KOPT-K1 (cell line): ENCODE measurements around the gene NFX1.
"Not testable (repeated sequence)": the region's sequence is repeated elsewhere in the genome, so short reads cannot be mapped to it uniquely, and the experiment has no call there.

Source experiments
- H3K27ac ChIP-seq: fragments of 200-600 bp; sonication (generic); 2 replicates; pipeline ENCODE4 v1.5.1; 2016; ENCODE audit warnings: antibody characterized with exemption, mild to moderate bottlenecking, low read depth, low read length; ENCODE audit not compliant: poor library complexity, severe bottlenecking
- H3K36me3 ChIP-seq: fragments of 200-600 bp; sonication (generic); 2 replicates; pipeline ENCODE4 v1.5.1; 2017; ENCODE audit warnings: antibody characterized with exemption, mild to moderate bottlenecking, low read length, moderate library complexity; ENCODE audit not compliant: insufficient read depth
- H3K9me3 ChIP-seq: fragments of 200-600 bp; sonication (generic); 2 replicates; pipeline ENCODE4 v1.5.1; 2017; ENCODE audit warnings: antibody characterized with exemption, low read length, mild to moderate bottlenecking; ENCODE audit not compliant: insufficient read depth, poor library complexity, severe bottlenecking

NFX1 gene

DNA sequence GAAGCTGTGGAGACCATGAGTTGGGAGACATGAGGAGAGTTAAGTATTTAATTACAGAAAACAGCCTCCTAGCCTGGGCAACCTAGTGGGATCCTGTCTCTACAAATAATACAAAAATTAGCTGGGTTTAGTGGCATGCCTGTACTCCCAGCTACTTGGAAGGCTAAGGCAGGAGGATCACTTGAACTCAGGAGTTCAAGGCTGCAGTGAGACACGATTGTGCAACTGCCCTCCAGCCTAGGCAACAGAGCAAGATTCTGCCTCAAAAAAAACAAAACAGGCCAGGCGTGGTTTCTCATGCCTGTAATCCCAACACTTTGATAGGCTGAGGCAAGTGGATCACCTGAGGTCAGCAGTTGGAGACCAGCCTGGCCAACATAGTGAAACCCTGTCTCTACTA is 59.4 kb downstream of the NFX1 start:
- peaks cover 85% of the 10 kb centered on the region for H3K36me3 ChIP-seq
- no peaks in the 10 kb centered on the region for H3K9me3 ChIP-seq
- H3K27ac ChIP-seq = no peak overlapping the region

- H3K9me3 ChIP-seq = no peaks in the 10 kb centered on the region
- H3K36me3 ChIP-seq = peaks cover 86% of the 10 kb centered on the region
- no peak overlapping the region for H3K27ac ChIP-seq
These were observed 60.0 kb downstream of the NFX1 start for GRCh38 chr9:33350310-33350709.

- H3K27ac ChIP-seq = no peak overlapping the region
- no peaks in the 10 kb centered on the region for H3K9me3 ChIP-seq
- H3K36me3 ChIP-seq = peaks cover 86% of the 10 kb centered on the region
These were observed 61.2 kb downstream of the NFX1 start for GRCh38 chr9:33351547-33351946.

DNA sequence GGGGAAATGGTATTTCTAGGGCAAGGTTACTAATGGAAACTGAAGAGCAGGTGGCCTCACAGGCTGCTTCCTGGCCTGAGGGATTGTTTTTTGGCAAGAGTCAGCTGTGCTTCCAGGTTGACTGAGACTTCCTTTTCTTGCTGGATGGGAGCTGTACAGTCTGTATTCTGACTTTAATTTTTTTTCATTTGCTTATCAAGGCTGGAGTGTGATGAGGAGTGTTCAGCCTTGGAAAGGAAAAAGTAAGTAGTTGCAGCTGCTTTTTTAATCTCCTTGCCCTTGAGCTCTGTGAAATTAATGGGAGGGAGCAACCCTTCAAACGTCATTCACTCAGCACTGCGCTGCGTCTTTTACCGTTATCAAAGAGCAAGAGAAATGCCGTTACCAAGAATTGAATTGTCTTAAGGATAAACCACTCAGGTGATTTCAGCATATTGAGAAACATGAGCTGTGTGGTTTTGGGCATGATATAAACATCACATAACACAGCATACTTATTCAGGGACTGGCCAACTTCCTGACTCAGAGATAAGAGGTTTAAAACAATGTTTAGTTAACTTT is 64.4 kb downstream of the NFX1 start:
- Histone ChIP-seq H3K36me3 (peaks cover 75% of the 10 kb centered on the region), H3K9me3 (no peaks in the 10 kb centered on the region), H3K27ac (no peak overlapping the region)

GRCh38 chr9:33355933-33356332 is 65.6 kb downstream of the NFX1 start:
- Histone ChIP-seq H3K27ac (no peak overlapping the region), H3K9me3 (no peaks in the 10 kb centered on the region), H3K36me3 (peaks cover 83% of the 10 kb centered on the region)

DNA sequence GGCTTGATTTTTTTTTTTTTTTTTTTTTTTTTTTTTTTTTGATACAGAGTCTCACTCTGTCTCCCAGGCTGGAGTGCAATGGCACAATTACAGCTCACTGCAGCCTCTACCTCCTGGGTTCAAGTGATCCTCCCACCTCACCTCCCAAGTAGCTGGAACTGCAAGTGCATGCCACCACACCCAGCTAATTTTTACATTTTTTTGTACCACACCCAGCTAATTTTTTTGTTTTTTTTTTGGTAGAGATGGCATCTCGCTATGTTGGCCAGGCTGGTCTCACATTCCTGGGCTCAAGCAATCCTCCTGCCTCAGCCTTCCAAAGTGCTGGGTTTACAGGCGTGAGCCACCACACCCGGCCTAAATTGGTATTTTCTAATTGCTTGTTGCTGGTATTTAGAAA is 68.3 kb downstream of the NFX1 start:
- peaks cover 74% of the 10 kb centered on the region for H3K36me3 ChIP-seq
- H3K9me3 ChIP-seq, H3K27ac ChIP-seq: not testable (repeated sequence)

DNA sequence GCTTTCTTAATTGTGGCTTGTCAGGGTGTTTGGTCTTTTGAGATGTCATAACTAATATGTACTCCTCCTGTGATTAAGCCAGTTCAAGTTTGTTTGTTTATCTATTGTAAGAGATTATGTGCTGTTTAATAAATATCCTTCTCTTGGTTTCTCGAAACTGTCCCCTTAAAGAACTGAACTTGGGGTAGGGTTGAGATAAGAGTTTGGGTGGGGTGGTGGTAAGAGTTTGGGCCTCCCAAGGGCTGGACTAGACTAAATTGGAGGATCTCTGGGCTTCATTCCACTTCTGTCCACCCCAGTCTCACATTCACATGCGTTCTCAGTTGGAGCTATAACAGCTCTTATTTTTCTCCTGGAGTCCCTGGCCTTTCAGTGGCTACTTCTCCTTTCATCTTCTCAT is 73.8 kb downstream of the NFX1 start:
- Histone ChIP-seq H3K27ac (no peak overlapping the region), H3K9me3 (no peaks in the 10 kb centered on the region), H3K36me3 (peaks cover 85% of the 10 kb centered on the region)

DNA sequence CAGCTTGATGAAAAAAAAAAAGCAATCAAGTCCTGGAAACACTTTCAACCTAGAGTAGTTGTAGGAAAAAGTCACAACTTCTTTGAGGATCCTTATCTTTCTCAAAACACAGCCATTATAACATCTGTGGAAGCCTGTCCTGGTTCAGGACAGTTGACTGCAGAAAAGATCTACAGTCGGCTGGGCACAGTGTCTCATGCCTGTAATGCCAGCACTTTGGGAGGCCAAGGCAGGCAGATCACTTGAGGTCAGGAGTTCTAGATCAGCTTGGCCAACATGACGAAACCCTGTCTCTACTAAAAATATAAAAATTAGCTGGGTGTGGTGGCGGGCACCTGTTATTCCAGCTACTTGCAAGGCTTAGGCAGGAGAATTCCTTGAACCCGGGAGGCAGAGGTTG is 74.5 kb downstream of the NFX1 start:
- H3K27ac ChIP-seq, H3K9me3 ChIP-seq: not testable (repeated sequence)
- H3K36me3 ChIP-seq = peaks cover 85% of the 10 kb centered on the region

DNA sequence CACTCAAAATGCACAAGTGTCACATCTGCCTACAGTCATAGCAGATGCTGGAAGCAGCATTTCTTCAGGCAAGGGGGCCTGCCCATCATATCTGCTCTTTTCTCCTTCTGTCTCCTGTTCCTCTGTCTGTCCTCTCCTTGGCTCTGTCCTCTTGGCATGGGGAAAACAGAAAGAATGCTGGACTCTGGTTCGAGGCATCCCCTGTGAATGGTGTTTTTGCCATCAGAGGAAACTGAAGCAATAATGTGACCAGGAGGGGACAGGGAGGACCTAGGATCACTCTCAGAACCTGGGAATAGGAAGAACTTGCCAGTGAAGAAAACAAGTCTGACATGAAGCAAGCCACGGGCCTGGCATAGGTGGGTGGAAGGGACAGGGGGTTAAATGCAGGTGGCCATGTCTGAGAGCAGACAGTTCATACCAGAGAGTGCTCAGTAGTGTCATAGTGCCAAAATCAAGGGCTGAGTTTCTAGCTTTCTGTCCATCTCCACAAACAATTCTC is 76.7 kb downstream of the NFX1 start:
- H3K27ac ChIP-seq = no peak overlapping the region
- peaks cover 92% of the 10 kb centered on the region for H3K36me3 ChIP-seq
- no peaks in the 10 kb centered on the region for H3K9me3 ChIP-seq

DNA sequence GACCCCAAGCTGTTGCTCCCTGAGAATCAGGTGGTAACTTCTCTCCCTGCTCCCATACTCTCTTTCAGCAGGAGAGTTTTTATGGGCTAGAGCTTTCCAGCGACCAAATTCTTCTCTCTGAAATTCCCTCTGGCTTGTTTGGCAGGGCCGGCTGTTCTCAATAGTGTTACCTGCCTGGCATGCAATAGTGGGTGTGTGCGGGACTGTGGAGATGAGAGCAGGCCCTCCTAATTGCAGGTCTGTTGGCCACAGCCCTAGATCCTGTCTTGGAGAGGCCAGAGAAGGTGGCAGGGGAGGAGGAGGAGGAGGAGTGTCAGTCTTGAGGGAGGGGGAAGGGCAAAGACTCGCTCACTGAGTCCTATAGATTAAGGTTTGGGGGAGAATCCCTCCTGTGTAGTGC is 82.6 kb downstream of the NFX1 start:
- Histone ChIP-seq H3K36me3 (peaks cover 55% of the 10 kb centered on the region), H3K9me3 (no peaks in the 10 kb centered on the region), H3K27ac (no peak overlapping the region)

GRCh38 chr9:33374190-33374589 is 83.9 kb downstream of the NFX1 start:
- Histone ChIP-seq H3K36me3 (peaks cover 42% of the 10 kb centered on the region), H3K27ac (no peak overlapping the region), H3K9me3 (no peaks in the 10 kb centered on the region)

- no peak overlapping the region for H3K27ac ChIP-seq
- H3K9me3 ChIP-seq = no peaks in the 10 kb centered on the region
- peaks cover 37% of the 10 kb centered on the region for H3K36me3 ChIP-seq
These were observed 84.4 kb downstream of the NFX1 start for GRCh38 chr9:33374634-33375237.

- Histone ChIP-seq H3K27ac (no peak overlapping the region), H3K36me3 (peaks cover 31% of the 10 kb centered on the region), H3K9me3 (no peaks in the 10 kb centered on the region)
These were observed 85.0 kb downstream of the NFX1 start for GRCh38 chr9:33375238-33375840.

- H3K27ac ChIP-seq = no peak overlapping the region
- H3K36me3 ChIP-seq = peaks cover 26% of the 10 kb centered on the region
- H3K9me3 ChIP-seq = no peaks in the 10 kb centered on the region
These were observed 85.6 kb downstream of the NFX1 start for GRCh38 chr9:33375841-33376321.

DNA sequence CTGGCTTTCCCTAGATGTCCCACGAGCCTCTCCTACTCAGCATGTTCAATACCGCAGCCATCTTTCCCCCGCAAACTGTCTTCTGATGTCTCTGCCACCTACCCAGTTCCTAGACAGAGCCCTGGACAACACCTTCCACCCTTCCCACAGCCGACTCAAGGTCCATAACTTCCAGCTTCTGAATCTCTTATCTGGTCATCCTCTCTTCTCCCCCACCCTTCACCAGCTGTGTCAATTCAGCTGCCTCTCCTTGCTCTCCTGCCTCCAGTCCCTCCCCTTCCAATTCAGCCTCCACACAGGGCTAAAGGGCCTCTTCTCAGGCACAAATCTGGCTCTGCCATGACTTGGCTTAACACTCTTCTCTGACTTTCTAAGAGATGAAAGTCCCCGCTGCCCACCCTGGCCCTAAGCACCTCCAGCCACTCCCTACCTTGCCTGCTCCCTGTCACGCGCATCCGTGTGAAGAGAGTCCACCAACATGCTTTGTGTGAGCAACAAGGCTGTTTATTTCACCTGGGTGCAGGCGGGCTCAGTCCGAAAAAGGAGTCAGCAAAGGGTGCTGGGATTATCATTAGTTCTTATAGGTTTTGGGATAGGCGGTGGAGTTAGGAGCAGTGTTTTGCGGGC is 86.9 kb downstream of the NFX1 start:
- Histone ChIP-seq H3K27ac (no peak overlapping the region), H3K9me3 (no peaks in the 10 kb centered on the region), H3K36me3 (peaks cover 14% of the 10 kb centered on the region)
